ENCODE measurements around the gene PBX3.

DNA sequence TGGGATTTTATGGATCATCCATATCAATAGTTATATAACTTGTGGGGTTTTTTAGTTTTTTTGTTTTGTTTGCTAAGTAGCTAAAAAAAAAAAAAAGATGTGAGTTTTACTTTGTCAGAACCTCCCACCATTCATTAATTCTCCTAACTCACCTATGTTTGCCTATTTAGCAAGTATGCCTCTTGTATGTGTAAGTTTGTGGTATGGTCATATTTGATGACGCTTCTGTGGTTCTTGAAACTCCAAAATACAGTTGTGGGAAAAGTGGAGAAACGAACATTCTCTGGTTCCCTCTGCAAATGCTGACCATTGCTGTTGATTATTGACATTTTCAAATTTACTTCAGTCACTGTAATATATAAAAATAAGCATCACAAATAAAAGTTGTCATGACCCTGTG lies 75.7 kb downstream of the PBX3 start:
- TF ChIP-seq, protein P1, sequence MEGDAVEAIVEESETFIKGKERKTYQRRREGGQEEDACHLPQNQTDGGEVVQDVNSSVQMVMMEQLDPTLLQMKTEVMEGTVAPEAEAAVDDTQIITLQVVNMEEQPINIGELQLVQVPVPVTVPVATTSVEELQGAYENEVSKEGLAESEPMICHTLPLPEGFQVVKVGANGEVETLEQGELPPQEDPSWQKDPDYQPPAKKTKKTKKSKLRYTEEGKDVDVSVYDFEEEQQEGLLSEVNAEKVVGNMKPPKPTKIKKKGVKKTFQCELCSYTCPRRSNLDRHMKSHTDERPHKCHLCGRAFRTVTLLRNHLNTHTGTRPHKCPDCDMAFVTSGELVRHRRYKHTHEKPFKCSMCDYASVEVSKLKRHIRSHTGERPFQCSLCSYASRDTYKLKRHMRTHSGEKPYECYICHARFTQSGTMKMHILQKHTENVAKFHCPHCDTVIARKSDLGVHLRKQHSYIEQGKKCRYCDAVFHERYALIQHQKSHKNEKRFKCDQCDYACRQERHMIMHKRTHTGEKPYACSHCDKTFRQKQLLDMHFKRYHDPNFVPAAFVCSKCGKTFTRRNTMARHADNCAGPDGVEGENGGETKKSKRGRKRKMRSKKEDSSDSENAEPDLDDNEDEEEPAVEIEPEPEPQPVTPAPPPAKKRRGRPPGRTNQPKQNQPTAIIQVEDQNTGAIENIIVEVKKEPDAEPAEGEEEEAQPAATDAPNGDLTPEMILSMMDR (conservative IDR thresholded peaks at IDR 0.05) = no peak
- TF ChIP-seq ZFX (IDR thresholded peaks at IDR 0.05) = no peak

Measured in C4-2B (cell line).